ENCODE measurements around the gene FOXI2. TPM values are rescaled to one million over a fixed set of nuclear protein-coding genes. Genes with fewer than 3 reads are reported as not detected.

Gene FOXI2
- total RNA-seq, 1 experiment from 2014 or later, result not detected

- DNase-seq (ENCODE audit: extremely low read depth, low read depth), result no peak
Observed at GRCh38 chr10:127740596-127740995, 3.6 kb downstream of the FOXI2 start.

GRCh38 chr10:127743205-127743604 lies 6.2 kb downstream of the FOXI2 start:
- DNase-seq (ENCODE audit: extremely low read depth, low read depth), result no peak

- no peak for DNase-seq (ENCODE audit: extremely low read depth, low read depth)
Observed at GRCh38 chr10:127744956-127745355, 8.0 kb downstream of the FOXI2 start.

GRCh38 chr10:127745861-127746260 lies 8.9 kb downstream of the FOXI2 start:
- no peak for DNase-seq (ENCODE audit: extremely low read depth, low read depth)

GRCh38 chr10:127755753-127756152 lies 18.8 kb downstream of the FOXI2 start:
- DNase-seq (ENCODE audit: extremely low read depth, low read depth), result no peak

- DNase-seq (ENCODE audit: extremely low read depth, low read depth), result no peak
Observed at GRCh38 chr10:127756264-127756663, 19.3 kb downstream of the FOXI2 start.

- DNase-seq (ENCODE audit: extremely low read depth, low read depth), result no peak
Observed at GRCh38 chr10:127757033-127757432, 20.0 kb downstream of the FOXI2 start.

GRCh38 chr10:127759276-127759675 lies 22.3 kb downstream of the FOXI2 start:
- no peak for DNase-seq (ENCODE audit: extremely low read depth, low read depth)

GRCh38 chr10:127762925-127763324 lies 25.9 kb downstream of the FOXI2 start:
- DNase-seq (ENCODE audit: extremely low read depth, low read depth), result no peak

- DNase-seq (ENCODE audit: extremely low read depth, low read depth), result no peak
Observed at GRCh38 chr10:127774766-127775559, 38.0 kb downstream of the FOXI2 start.

- DNase-seq (ENCODE audit: extremely low read depth, low read depth), result no peak
Observed at GRCh38 chr10:127776816-127777215, 39.8 kb downstream of the FOXI2 start.

- no peak for DNase-seq (ENCODE audit: extremely low read depth, low read depth)
Observed at GRCh38 chr10:127781412-127781811, 44.4 kb downstream of the FOXI2 start.

- no peak for DNase-seq (ENCODE audit: extremely low read depth, low read depth)
Observed at GRCh38 chr10:127787873-127788272, 50.9 kb downstream of the FOXI2 start.

GRCh38 chr10:127790066-127790624 lies 53.2 kb downstream of the FOXI2 start:
- no peak for DNase-seq (ENCODE audit: extremely low read depth, low read depth)

Other genes starting within 250 kb of the FOXI2 start
- not detected in 2 replicates for gene NPS, start 187.9 kb upstream of the FOXI2 start, total RNA-seq (2014; rRNA removed; shearing (Covaris generic))
- not detected in 2 replicates for gene CLRN3, start 155.8 kb downstream of the FOXI2 start, total RNA-seq (2014; rRNA removed; shearing (Covaris generic))
- 4.0 and 4.6 TPM in 2 replicates for gene PTPRE, start 169.9 kb downstream of the FOXI2 start, total RNA-seq (2014; rRNA removed; shearing (Covaris generic))

All from NCI-H460 (cell line).